ENCODE results near the gene SWI5. TPM values are rescaled to one million over a fixed set of nuclear protein-coding genes. Genes with fewer than 3 reads are reported as not detected.

The SWI5 gene
- total and polyA plus RNA-seq, 9 of the 15 experiments (the other 6 are each of a cell fraction or from before 2014, with no cell fraction given): 62.8 to 133 (median 95.9) TPM

DNA sequence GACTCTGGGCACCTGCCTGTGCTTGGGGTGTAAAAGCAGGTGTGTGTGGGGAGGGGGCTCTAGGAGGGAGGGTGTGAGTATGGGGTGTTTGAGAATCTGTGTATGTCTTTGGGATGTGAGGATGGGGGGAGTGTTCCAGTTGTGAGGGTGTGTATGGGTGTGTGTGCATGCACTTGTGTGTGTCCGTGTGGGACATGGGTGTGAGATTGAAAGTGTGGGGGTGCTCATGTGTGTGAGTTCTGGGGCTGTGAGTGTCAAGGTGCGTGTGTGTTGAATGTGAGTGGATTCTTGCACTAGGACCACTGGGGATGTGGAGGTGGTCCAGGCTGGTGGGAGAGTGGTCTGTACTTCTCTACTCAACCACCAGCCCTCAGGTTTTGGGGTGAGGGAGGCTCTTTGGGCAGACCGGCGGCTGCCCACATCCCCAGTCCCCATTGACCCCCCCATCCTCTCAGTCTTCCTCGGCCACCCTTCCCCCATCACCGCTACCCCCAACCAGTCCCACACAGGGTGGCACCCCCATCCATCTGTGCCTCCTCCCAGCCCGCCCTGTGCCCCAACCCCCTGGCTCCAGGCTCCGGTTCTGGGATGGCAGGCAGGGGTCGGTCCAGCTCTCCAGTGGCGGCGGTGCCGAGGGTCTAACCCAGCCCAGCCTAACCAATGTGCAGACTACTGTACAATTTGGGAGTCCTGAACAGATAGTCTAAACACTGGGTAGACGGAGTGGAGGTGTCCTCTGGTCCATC is 31.8 kb upstream of the SWI5 start (continued):
- TF ChIP-seq, protein P1, sequence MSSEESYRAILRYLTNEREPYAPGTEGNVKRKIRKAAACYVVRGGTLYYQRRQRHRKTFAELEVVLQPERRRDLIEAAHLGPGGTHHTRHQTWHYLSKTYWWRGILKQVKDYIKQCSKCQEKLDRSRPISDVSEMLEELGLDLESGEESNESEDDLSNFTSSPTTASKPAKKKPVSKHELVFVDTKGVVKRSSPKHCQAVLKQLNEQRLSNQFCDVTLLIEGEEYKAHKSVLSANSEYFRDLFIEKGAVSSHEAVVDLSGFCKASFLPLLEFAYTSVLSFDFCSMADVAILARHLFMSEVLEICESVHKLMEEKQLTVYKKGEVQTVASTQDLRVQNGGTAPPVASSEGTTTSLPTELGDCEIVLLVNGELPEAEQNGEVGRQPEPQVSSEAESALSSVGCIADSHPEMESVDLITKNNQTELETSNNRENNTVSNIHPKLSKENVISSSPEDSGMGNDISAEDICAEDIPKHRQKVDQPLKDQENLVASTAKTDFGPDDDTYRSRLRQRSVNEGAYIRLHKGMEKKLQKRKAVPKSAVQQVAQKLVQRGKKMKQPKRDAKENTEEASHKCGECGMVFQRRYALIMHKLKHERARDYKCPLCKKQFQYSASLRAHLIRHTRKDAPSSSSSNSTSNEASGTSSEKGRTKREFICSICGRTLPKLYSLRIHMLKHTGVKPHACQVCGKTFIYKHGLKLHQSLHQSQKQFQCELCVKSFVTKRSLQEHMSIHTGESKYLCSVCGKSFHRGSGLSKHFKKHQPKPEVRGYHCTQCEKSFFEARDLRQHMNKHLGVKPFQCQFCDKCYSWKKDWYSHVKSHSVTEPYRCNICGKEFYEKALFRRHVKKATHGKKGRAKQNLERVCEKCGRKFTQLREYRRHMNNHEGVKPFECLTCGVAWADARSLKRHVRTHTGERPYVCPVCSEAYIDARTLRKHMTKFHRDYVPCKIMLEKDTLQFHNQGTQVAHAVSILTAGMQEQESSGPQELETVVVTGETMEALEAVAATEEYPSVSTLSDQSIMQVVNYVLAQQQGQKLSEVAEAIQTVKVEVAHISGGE (CRISPR knock-in tag; IDR thresholded peaks at IDR 0.05): no peak
- TF ChIP-seq, protein P2, sequence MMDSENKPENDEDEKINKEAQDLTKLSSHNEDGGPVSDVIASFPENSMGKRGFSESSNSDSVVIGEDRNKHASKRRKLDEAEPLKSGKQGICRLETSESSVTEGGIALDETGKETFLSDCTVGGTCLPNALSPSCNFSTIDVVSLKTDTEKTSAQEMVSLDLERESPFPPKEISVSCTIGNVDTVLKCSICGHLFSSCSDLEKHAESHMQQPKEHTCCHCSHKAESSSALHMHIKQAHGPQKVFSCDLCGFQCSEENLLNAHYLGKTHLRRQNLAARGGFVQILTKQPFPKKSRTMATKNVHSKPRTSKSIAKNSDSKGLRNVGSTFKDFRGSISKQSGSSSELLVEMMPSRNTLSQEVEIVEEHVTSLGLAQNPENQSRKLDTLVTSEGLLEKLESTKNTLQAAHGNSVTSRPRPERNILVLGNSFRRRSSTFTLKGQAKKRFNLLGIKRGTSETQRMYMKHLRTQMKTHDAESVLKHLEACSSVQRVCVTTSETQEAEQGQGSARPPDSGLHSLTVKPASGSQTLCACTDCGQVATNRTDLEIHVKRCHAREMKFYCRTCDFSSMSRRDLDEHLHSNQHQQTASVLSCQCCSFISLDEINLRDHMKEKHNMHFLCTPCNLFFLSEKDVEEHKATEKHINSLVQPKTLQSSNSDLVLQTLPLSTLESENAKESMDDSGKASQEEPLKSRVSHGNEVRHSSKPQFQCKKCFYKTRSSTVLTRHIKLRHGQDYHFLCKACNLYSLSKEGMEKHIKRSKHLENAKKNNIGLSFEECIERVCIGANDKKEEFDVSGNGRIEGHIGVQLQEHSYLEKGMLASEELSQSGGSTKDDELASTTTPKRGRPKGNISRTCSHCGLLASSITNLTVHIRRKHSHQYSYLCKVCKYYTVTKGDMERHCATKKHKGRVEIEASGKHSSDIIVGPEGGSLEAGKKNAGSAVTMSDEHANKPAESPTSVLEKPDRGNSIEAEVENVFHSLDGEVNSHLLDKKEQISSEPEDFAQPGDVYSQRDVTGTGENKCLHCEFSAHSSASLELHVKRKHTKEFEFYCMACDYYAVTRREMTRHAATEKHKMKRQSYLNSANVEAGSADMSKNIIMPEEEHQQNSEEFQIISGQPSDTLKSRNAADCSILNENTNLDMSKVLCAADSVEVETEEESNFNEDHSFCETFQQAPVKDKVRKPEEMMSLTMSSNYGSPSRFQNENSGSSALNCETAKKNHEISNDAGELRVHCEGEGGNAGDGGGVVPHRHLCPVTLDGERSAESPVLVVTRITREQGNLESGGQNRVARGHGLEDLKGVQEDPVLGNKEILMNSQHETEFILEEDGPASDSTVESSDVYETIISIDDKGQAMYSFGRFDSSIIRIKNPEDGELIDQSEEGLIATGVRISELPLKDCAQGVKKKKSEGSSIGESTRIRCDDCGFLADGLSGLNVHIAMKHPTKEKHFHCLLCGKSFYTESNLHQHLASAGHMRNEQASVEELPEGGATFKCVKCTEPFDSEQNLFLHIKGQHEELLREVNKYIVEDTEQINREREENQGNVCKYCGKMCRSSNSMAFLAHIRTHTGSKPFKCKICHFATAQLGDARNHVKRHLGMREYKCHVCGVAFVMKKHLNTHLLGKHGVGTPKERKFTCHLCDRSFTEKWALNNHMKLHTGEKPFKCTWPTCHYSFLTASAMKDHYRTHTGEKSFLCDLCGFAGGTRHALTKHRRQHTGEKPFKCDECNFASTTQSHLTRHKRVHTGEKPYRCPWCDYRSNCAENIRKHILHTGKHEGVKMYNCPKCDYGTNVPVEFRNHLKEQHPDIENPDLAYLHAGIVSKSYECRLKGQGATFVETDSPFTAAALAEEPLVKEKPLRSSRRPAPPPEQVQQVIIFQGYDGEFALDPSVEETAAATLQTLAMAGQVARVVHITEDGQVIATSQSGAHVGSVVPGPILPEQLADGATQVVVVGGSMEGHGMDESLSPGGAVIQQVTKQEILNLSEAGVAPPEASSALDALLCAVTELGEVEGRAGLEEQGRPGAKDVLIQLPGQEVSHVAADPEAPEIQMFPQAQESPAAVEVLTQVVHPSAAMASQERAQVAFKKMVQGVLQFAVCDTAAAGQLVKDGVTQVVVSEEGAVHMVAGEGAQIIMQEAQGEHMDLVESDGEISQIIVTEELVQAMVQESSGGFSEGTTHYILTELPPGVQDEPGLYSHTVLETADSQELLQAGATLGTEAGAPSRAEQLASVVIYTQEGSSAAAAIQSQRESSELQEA (IDR thresholded peaks at IDR 0.05; ENCODE audit: low read depth): peak; percentile 25; the same call in 1 of the 2 replicates
- 0 out of 2 replicates have a peak, but pooled peaks have one; percentile 37 for TF ChIP-seq EHMT2 (IDR thresholded peaks at IDR 0.05)
- TF ChIP-seq ZBED1 (IDR thresholded peaks at IDR 0.05): no peak
- no peak for TF ChIP-seq ZNF311 (CRISPR knock-in tag; IDR thresholded peaks at IDR 0.05)
- TF ChIP-seq, protein P3, sequence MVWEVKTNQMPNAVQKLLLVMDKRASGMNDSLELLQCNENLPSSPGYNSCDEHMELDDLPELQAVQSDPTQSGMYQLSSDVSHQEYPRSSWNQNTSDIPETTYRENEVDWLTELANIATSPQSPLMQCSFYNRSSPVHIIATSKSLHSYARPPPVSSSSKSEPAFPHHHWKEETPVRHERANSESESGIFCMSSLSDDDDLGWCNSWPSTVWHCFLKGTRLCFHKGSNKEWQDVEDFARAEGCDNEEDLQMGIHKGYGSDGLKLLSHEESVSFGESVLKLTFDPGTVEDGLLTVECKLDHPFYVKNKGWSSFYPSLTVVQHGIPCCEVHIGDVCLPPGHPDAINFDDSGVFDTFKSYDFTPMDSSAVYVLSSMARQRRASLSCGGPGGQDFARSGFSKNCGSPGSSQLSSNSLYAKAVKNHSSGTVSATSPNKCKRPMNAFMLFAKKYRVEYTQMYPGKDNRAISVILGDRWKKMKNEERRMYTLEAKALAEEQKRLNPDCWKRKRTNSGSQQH (CRISPR knock-in tag; IDR thresholded peaks at IDR 0.05): peak; percentile 67; the same call in 1 of the 2 replicates
- peak; percentile 41 to 44; a peak in 2 of 4 replicates for TF ChIP-seq MLLT1 (IDR thresholded peaks at IDR 0.05)
- TF ChIP-seq, protein P4, sequence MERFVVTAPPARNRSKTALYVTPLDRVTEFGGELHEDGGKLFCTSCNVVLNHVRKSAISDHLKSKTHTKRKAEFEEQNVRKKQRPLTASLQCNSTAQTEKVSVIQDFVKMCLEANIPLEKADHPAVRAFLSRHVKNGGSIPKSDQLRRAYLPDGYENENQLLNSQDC (CRISPR knock-in tag; IDR thresholded peaks at IDR 0.05): no peak
